HEK293 (cell line): ENCODE data around the gene CLDN6.
A peak's percentile ranks its signal among the peaks of the same experiment; 100 is the strongest.

ENCODE experiments used
- KLF16 ChIP-seq: fragments of 450-650 bp; formaldehyde crosslinking; IDR thresholded peaks from 2 replicates; pipeline ENCODE4 v1.5.1; 2017; ENCODE audit warnings: missing biosample characterization, missing genetic modification characterization
- MYNN ChIP-seq: fragments of 450-650 bp; formaldehyde crosslinking; IDR thresholded peaks from 2 replicates; pipeline ENCODE4 v1.5.1; 2016; ENCODE audit warnings: missing biosample characterization, missing genetic modification characterization, borderline replicate concordance
- RBAK ChIP-seq: fragments of 450-650 bp; formaldehyde crosslinking; IDR thresholded peaks from 2 replicates; pipeline ENCODE4 v1.5.1; 2016; ENCODE audit warnings: missing biosample characterization, missing genetic modification characterization
- YY1 ChIP-seq: fragments of 450-650 bp; formaldehyde crosslinking; IDR thresholded peaks from 2 replicates; pipeline ENCODE4 v1.5.1; 2018; ENCODE audit warnings: missing biosample characterization, missing genetic modification characterization
- ZBTB17 ChIP-seq: fragments of 450-650 bp; formaldehyde crosslinking; IDR thresholded peaks from 2 replicates; pipeline ENCODE4 v1.5.1; 2016; ENCODE audit warnings: missing biosample characterization, missing genetic modification characterization
- ZFP3 ChIP-seq: fragments of 450-650 bp; formaldehyde crosslinking; IDR thresholded peaks from 2 replicates; pipeline ENCODE4 v1.5.1; 2016; ENCODE audit warnings: low read depth, missing biosample characterization, missing genetic modification characterization
- ZNF211 ChIP-seq: fragments of 450-650 bp; formaldehyde crosslinking; IDR thresholded peaks from 2 replicates; pipeline ENCODE4 v1.5.1; 2016; ENCODE audit warnings: low read depth, missing biosample characterization, missing genetic modification characterization
- ZNF529 ChIP-seq: fragments of 450-650 bp; formaldehyde crosslinking; IDR thresholded peaks from 2 replicates; pipeline ENCODE4 v1.5.1; 2017; ENCODE audit warnings: missing genetic modification characterization, missing biosample characterization; ENCODE audit not compliant: insufficient replicate concordance
- ZNF624 ChIP-seq: fragments of 450-650 bp; formaldehyde crosslinking; IDR thresholded peaks from 2 replicates; pipeline ENCODE4 v1.5.1; 2017; ENCODE audit warnings: missing biosample characterization, missing genetic modification characterization
- TF ChIP-seq, protein P1 (sequence below): fragments of 450-650 bp; formaldehyde crosslinking; IDR thresholded peaks from 2 replicates; pipeline ENCODE4 v1.5.1; 2016; ENCODE audit warnings: missing biosample characterization, missing genetic modification characterization
- TF ChIP-seq, protein P2 (sequence below): fragments of 450-650 bp; formaldehyde crosslinking; IDR thresholded peaks from 2 replicates; pipeline ENCODE4 v1.5.1; 2016; ENCODE audit warnings: missing biosample characterization, missing genetic modification characterization
- TF ChIP-seq, protein P3 (sequence below): fragments of 450-650 bp; formaldehyde crosslinking; IDR thresholded peaks from 2 replicates; pipeline ENCODE4 v1.5.1; 2016; ENCODE audit warnings: missing biosample characterization, missing genetic modification characterization
- TF ChIP-seq, protein P4 (sequence below): fragments of 450-650 bp; formaldehyde crosslinking; IDR thresholded peaks from 2 replicates; pipeline ENCODE4 v1.5.1; 2017; ENCODE audit warnings: missing biosample characterization, mild to moderate bottlenecking, missing genetic modification characterization, moderate library complexity

DNA sequence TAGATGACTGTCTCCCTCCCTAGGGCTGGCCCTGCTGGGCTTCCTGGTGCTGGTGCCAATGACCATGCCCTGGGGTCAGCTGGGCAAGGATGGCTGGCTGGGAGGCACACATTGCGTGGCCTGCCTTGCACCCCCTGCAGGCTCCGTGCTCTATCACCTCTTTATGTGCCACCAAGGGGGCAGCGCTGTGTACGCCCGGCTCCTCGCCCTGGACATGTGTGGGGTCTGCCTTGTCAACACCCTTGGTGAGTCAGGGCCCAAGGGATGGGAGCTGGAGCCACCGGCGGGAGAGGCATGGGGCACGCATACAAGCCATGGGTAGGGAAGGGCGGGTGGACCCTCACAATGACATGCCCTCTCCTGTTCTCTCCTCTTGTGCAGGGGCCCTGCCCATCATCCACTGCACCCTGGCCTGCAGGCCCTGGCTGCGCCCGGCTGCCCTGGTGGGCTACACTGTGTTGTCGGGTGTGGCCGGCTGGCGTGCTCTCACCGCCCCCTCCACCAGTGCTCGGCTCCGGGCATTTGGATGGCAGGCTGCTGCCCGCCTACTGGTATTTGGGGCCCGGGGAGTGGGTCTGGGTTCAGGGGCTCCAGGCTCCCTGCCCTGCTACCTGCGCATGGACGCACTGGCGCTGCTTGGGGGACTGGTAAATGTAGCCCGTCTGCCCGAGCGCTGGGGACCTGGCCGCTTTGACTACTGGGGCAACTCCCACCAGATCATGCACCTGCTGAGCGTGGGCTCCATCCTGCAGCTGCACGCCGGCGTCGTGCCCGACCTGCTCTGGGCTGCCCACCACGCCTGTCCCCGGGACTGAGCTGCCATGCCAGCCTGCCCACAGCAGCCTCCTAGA lies 46.6 kb downstream of the CLDN6 start:
- TF ChIP-seq ZBTB17 (tag by site-specific recombination) = no peak
- TF ChIP-seq, protein P1, sequence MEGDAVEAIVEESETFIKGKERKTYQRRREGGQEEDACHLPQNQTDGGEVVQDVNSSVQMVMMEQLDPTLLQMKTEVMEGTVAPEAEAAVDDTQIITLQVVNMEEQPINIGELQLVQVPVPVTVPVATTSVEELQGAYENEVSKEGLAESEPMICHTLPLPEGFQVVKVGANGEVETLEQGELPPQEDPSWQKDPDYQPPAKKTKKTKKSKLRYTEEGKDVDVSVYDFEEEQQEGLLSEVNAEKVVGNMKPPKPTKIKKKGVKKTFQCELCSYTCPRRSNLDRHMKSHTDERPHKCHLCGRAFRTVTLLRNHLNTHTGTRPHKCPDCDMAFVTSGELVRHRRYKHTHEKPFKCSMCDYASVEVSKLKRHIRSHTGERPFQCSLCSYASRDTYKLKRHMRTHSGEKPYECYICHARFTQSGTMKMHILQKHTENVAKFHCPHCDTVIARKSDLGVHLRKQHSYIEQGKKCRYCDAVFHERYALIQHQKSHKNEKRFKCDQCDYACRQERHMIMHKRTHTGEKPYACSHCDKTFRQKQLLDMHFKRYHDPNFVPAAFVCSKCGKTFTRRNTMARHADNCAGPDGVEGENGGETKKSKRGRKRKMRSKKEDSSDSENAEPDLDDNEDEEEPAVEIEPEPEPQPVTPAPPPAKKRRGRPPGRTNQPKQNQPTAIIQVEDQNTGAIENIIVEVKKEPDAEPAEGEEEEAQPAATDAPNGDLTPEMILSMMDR (tag by site-specific recombination) = peak; percentile 51
- no peak for TF ChIP-seq MYNN (tag by site-specific recombination)
- TF ChIP-seq KLF16 = no peak
- TF ChIP-seq ZNF211 (tag by site-specific recombination) = no peak
- TF ChIP-seq, protein P2, sequence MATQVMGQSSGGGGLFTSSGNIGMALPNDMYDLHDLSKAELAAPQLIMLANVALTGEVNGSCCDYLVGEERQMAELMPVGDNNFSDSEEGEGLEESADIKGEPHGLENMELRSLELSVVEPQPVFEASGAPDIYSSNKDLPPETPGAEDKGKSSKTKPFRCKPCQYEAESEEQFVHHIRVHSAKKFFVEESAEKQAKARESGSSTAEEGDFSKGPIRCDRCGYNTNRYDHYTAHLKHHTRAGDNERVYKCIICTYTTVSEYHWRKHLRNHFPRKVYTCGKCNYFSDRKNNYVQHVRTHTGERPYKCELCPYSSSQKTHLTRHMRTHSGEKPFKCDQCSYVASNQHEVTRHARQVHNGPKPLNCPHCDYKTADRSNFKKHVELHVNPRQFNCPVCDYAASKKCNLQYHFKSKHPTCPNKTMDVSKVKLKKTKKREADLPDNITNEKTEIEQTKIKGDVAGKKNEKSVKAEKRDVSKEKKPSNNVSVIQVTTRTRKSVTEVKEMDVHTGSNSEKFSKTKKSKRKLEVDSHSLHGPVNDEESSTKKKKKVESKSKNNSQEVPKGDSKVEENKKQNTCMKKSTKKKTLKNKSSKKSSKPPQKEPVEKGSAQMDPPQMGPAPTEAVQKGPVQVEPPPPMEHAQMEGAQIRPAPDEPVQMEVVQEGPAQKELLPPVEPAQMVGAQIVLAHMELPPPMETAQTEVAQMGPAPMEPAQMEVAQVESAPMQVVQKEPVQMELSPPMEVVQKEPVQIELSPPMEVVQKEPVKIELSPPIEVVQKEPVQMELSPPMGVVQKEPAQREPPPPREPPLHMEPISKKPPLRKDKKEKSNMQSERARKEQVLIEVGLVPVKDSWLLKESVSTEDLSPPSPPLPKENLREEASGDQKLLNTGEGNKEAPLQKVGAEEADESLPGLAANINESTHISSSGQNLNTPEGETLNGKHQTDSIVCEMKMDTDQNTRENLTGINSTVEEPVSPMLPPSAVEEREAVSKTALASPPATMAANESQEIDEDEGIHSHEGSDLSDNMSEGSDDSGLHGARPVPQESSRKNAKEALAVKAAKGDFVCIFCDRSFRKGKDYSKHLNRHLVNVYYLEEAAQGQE (tag by site-specific recombination) = no peak
- TF ChIP-seq ZNF529 = no peak
- TF ChIP-seq, protein P3, sequence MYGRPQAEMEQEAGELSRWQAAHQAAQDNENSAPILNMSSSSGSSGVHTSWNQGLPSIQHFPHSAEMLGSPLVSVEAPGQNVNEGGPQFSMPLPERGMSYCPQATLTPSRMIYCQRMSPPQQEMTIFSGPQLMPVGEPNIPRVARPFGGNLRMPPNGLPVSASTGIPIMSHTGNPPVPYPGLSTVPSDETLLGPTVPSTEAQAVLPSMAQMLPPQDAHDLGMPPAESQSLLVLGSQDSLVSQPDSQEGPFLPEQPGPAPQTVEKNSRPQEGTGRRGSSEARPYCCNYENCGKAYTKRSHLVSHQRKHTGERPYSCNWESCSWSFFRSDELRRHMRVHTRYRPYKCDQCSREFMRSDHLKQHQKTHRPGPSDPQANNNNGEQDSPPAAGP (tag by site-specific recombination) = peak; percentile 93; the same call in 1 of the 2 replicates
- TF ChIP-seq, protein P4, sequence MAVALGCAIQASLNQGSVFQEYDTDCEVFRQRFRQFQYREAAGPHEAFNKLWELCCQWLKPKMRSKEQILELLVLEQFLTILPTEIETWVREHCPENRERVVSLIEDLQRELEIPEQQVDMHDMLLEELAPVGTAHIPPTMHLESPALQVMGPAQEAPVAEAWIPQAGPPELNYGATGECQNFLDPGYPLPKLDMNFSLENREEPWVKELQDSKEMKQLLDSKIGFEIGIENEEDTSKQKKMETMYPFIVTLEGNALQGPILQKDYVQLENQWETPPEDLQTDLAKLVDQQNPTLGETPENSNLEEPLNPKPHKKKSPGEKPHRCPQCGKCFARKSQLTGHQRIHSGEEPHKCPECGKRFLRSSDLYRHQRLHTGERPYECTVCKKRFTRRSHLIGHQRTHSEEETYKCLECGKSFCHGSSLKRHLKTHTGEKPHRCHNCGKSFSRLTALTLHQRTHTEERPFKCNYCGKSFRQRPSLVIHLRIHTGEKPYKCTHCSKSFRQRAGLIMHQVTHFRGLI (tag by site-specific recombination) = no peak
- TF ChIP-seq RBAK (tag by site-specific recombination) = no peak
- TF ChIP-seq YY1 (tag by site-specific recombination) = no peak
- TF ChIP-seq ZNF624 (tag by site-specific recombination) = no peak
- no peak for TF ChIP-seq ZFP3 (tag by site-specific recombination)
